Fibroblast of skin of right quadriceps (primary cell): ENCODE data around the gene ANKRD11.
A peak's percentile ranks its signal among the peaks of the same experiment; 100 is the strongest.
"Not testable (repeated sequence)": the region's sequence is repeated elsewhere in the genome, so short reads cannot be mapped to it uniquely, and the experiment has no call there.

Experiments used
- DNase-seq: peaks from one replicate; pipeline ENCODE4 v3.0.0-alpha.2; 2013

The ANKRD11 gene

GRCh38 chr16:89401641-89402445, 88.5 kb downstream of the ANKRD11 start:
- peak; percentile 81 for DNase-seq

GRCh38 chr16:89401205-89401604, 89.2 kb downstream of the ANKRD11 start:
- no peak for DNase-seq

GRCh38 chr16:89400740-89401139, 89.6 kb downstream of the ANKRD11 start:
- DNase-seq: no peak

GRCh38 chr16:89398924-89399323, 91.4 kb downstream of the ANKRD11 start:
- no peak for DNase-seq

- DNase-seq: no peak
These were observed 93.0 kb downstream of the ANKRD11 start for GRCh38 chr16:89397331-89397861.

GRCh38 chr16:89396156-89396555, 94.2 kb downstream of the ANKRD11 start:
- no peak for DNase-seq

GRCh38 chr16:89395150-89396142, 94.9 kb downstream of the ANKRD11 start:
- DNase-seq: peak; percentile 96

GRCh38 chr16:89393738-89394406, 96.5 kb downstream of the ANKRD11 start:
- no peak for DNase-seq

- no peak for DNase-seq
These were observed 97.3 kb downstream of the ANKRD11 start for GRCh38 chr16:89392881-89393737.

- DNase-seq: not testable (repeated sequence)
These were observed 100.2 kb downstream of the ANKRD11 start for GRCh38 chr16:89390224-89390583.

GRCh38 chr16:89389504-89390223, 100.7 kb downstream of the ANKRD11 start:
- not testable (repeated sequence) for DNase-seq

- no peak for DNase-seq
These were observed 101.8 kb downstream of the ANKRD11 start for GRCh38 chr16:89388536-89388935.

GRCh38 chr16:89386306-89387185, 103.8 kb downstream of the ANKRD11 start:
- no peak for DNase-seq

GRCh38 chr16:89385712-89386111, 104.6 kb downstream of the ANKRD11 start:
- DNase-seq: no peak

GRCh38 chr16:89384282-89384681, 106.1 kb downstream of the ANKRD11 start:
- no peak for DNase-seq

GRCh38 chr16:89383095-89384003, 107.0 kb downstream of the ANKRD11 start:
- no peak for DNase-seq

- not testable (repeated sequence) for DNase-seq
These were observed 107.8 kb downstream of the ANKRD11 start for GRCh38 chr16:89382555-89382954.

GRCh38 chr16:89381788-89382187, 108.6 kb downstream of the ANKRD11 start:
- DNase-seq: no peak

- no peak for DNase-seq
These were observed 109.7 kb downstream of the ANKRD11 start for GRCh38 chr16:89380681-89381080.
